Parathyroid adenoma (tissue), 2 donors: Measurements from ENCODE around the gene DLG2.

Experiments used
- H2AFZ ChIP-seq: fragments of 300-600 bp; sonication (generic); one replicate; pipeline ENCODE4 v1.7.0; 2017; ENCODE audit warnings: antibody characterized with exemption, mild to moderate bottlenecking
- H3K27ac ChIP-seq: fragments of 300-600 bp; sonication (generic); one replicate; pipeline ENCODE4 v1.7.0; 2017
- H3K27me3 ChIP-seq: fragments of 300-600 bp; sonication (generic); one replicate; pipeline ENCODE4 v1.7.0; 2017; ENCODE audit warnings: low read length; ENCODE audit not compliant: control insufficient read depth, insufficient read depth
- H3K36me3 ChIP-seq: fragments of 300-600 bp; sonication (generic); one replicate; pipeline ENCODE4 v1.7.0; 2017; ENCODE audit warnings: low read length; ENCODE audit not compliant: control insufficient read depth, insufficient read depth
- H3K4me1 ChIP-seq: fragments of 300-600 bp; sonication (generic); one replicate; pipeline ENCODE4 v1.7.0; 2017; ENCODE audit warnings: control low read depth
- H3K4me2 ChIP-seq: fragments of 300-600 bp; sonication (generic); one replicate; pipeline ENCODE4 v1.7.0; 2017; ENCODE audit warnings: low read length
- H3K4me3 ChIP-seq: fragments of 300-600 bp; sonication (generic); one replicate; pipeline ENCODE4 v1.7.0; 2017; ENCODE audit warnings: low read depth, low read length
- H3K79me2 ChIP-seq: fragments of 300-600 bp; sonication (generic); one replicate; pipeline ENCODE4 v1.7.0; 2017; ENCODE audit warnings: control low read depth
- H3K9ac ChIP-seq: fragments of 300-600 bp; sonication (generic); one replicate; pipeline ENCODE4 v1.7.0; 2017; ENCODE audit warnings: mild to moderate bottlenecking
- H3K9me3 ChIP-seq: fragments of 300-600 bp; sonication (generic); one replicate; pipeline ENCODE4 v1.7.0; 2017; ENCODE audit warnings: low read length; ENCODE audit not compliant: control insufficient read depth
- TF ChIP-seq, protein P1 (sequence below): fragments of 300-600 bp; sonication (generic); IDR thresholded peaks from one replicate; pipeline ENCODE4 v1.7.0; 2017; ENCODE audit warnings: antibody characterized with exemption, mild to moderate bottlenecking
- donor health status: primary hyperparathyroidism.

DLG2 gene

DNA sequence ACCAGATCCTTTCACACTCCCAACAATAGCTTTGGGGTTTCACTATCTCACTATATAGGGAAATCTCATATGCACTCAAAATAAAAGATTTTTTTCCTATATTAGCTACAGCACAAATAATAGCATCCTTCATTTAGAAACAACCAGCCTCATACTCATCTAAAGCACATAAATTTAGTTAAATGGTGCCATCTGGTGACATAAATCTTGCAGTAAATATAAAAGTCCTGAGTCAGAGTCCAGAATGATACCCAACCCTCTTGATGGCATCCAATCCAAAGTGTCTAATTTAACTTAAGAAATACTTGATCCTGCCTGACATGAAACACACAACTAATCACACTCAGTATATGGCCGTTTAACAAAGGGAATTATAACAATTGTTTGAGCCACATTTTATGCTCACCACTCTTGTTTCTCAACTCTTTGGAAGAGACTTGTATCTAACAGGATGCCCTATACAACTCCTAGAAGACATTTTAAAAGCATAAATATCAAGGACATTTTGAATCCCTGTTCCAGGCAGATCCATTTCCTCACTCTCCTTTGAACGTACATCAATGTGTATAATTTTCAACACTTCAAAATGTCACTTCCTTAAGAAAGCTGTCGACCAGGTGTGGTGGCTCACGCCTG is 36.2 kb downstream of the DLG2 start:
- Histone ChIP-seq H3K4me2 (no peak overlapping the region), H3K9me3 (no peaks in the 10 kb centered on the region), H3K27ac (no peak overlapping the region), H3K27me3 (no peaks in the 10 kb centered on the region), H2AFZ (no peak overlapping the region), H3K36me3 (no peaks in the 10 kb centered on the region), H3K79me2 (no peaks in the 10 kb centered on the region), H3K4me1 (no peaks in the 10 kb centered on the region), H3K4me3 (no peak overlapping the region), H3K9ac (no peak overlapping the region)
- TF ChIP-seq, protein P1, sequence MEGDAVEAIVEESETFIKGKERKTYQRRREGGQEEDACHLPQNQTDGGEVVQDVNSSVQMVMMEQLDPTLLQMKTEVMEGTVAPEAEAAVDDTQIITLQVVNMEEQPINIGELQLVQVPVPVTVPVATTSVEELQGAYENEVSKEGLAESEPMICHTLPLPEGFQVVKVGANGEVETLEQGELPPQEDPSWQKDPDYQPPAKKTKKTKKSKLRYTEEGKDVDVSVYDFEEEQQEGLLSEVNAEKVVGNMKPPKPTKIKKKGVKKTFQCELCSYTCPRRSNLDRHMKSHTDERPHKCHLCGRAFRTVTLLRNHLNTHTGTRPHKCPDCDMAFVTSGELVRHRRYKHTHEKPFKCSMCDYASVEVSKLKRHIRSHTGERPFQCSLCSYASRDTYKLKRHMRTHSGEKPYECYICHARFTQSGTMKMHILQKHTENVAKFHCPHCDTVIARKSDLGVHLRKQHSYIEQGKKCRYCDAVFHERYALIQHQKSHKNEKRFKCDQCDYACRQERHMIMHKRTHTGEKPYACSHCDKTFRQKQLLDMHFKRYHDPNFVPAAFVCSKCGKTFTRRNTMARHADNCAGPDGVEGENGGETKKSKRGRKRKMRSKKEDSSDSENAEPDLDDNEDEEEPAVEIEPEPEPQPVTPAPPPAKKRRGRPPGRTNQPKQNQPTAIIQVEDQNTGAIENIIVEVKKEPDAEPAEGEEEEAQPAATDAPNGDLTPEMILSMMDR = no peak

DNA sequence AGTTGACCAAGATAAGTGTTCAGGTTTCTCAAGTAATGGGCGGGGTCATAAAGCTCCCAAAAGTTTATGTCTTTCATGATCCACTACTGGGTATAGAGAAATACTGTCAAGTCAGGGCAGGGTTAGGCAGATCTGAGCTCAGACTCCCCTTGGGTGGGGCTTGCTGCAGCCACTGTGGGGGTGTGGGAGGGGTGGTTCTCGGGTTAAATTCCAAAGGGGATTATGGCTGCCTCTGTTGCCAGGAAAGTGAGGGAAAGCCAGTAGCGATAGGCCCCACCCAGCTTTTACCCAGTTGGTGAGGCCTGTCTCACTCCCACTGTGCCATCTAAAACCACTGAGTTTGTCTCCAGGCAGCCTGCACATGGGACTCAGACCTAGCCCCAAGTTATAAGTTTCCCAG is 37.8 kb downstream of the DLG2 start:
- Histone ChIP-seq H3K9me3 (no peaks in the 10 kb centered on the region), H3K4me1 (no peaks in the 10 kb centered on the region), H3K4me2 (no peak overlapping the region), H3K9ac (no peak overlapping the region), H2AFZ (no peak overlapping the region), H3K36me3 (no peaks in the 10 kb centered on the region), H3K27ac (no peak overlapping the region), H3K79me2 (no peaks in the 10 kb centered on the region), H3K27me3 (no peaks in the 10 kb centered on the region), H3K4me3 (no peak overlapping the region)
- TF ChIP-seq, protein P1 = no peak

DNA sequence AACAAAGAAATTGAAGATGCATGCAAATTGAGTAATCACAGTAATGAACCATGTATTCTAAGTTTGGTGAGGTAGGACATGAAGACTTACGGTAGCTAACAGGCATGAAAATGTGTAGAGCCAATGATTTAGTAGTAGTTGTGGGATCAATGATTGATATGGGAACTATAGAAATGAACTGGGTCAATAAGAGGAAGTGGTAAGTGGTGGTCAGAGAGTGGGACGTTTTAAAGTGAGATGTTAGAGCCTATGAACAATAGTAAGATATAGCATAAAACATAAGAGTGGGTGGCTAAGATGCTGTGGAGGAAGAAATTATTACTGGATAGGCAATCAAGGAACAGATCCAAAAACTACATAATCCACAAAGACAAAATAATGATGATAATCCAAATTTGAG is 45.0 kb downstream of the DLG2 start:
- Histone ChIP-seq H2AFZ (no peak overlapping the region), H3K4me2 (no peak overlapping the region), H3K4me1 (no peaks in the 10 kb centered on the region), H3K9ac (no peak overlapping the region), H3K27ac (no peak overlapping the region), H3K27me3 (no peaks in the 10 kb centered on the region), H3K9me3 (no peaks in the 10 kb centered on the region), H3K4me3 (no peak overlapping the region), H3K79me2 (no peaks in the 10 kb centered on the region), H3K36me3 (no peaks in the 10 kb centered on the region)
- TF ChIP-seq, protein P1 = no peak

DNA sequence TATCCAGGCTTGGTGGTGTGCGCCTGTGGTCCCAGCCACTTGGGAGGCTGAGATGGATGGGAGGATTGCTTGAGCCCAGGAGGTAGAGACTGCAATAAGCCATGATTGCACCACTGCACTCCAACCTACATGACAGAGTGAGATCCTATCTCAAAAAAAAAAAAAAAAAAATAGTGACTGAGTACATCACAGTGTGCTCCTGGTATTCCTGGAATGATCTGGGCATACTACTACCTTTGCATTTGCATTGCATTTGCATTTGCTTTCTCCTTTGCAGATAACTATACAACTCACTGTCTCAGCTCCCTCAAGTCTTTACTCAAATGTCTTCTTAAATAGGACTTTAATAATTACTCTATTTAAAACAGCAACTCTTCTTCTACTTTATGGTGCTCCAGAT is 51.8 kb downstream of the DLG2 start:
- no peaks in the 10 kb centered on the region for H3K36me3 ChIP-seq
- H3K27me3 ChIP-seq = no peaks in the 10 kb centered on the region
- H3K4me3 ChIP-seq = no peak overlapping the region
- TF ChIP-seq, protein P1 = no peak
- H2AFZ ChIP-seq = no peak overlapping the region
- H3K9ac ChIP-seq = no peak overlapping the region
- H3K9me3 ChIP-seq = no peaks in the 10 kb centered on the region
- no peak overlapping the region for H3K27ac ChIP-seq
- H3K4me1 ChIP-seq = no peaks in the 10 kb centered on the region
- no peaks in the 10 kb centered on the region for H3K79me2 ChIP-seq
- no peak overlapping the region for H3K4me2 ChIP-seq

DNA sequence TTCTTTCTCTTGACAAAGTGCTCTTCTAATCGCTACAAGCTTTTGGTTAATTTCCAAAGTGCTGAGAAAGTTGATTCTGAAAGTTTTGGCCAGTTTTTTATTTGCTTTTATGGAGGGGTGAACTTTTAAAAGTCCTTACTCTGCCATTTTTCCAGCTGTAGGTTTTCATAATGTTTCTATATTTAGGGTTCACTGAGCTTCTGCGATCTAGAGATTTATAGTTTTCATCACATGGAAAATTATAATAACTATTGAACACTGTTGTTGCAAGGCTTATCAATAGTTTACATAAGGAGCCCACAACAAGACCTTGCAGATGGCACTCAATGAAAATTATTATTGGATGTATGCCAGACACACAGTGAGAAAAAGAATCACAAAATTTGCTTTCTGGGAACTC is 55.1 kb downstream of the DLG2 start:
- no peak overlapping the region for H3K27ac ChIP-seq
- no peaks in the 10 kb centered on the region for H3K4me1 ChIP-seq
- no peaks in the 10 kb centered on the region for H3K9me3 ChIP-seq
- TF ChIP-seq, protein P1 = no peak
- H2AFZ ChIP-seq = no peak overlapping the region
- H3K27me3 ChIP-seq = no peaks in the 10 kb centered on the region
- no peak overlapping the region for H3K4me2 ChIP-seq
- H3K4me3 ChIP-seq = no peak overlapping the region
- H3K36me3 ChIP-seq = no peaks in the 10 kb centered on the region
- no peak overlapping the region for H3K9ac ChIP-seq
- H3K79me2 ChIP-seq = no peaks in the 10 kb centered on the region
